ENCODE data around the gene MAP4K3.

- TF ChIP-seq POLR2A (IDR thresholded peaks at IDR 0.05) = no peak
- TF ChIP-seq CTCF (IDR thresholded peaks at IDR 0.05) = no peak
These were observed 37.5 kb downstream of the MAP4K3 start for GRCh38 chr2:39399570-39399969.
